B cell (primary cell): ENCODE results near the gene PSMD12.

Source experiments
- CTCF ChIP-seq: fragments of 200-600 bp; IDR thresholded peaks from one replicate; pipeline ENCODE4 v1.8.0; 2022; ENCODE audit warnings: antibody characterized with exemption, mild to moderate bottlenecking
- EZH2 ChIP-seq: IDR thresholded peaks from 2 replicates; pipeline ENCODE4 v1.6.1; 2012; ENCODE audit warnings: borderline replicate concordance, low read depth, mild to moderate bottlenecking, moderate library complexity, low read length; ENCODE audit not compliant: insufficient read depth, poor library complexity, severe bottlenecking

DNA sequence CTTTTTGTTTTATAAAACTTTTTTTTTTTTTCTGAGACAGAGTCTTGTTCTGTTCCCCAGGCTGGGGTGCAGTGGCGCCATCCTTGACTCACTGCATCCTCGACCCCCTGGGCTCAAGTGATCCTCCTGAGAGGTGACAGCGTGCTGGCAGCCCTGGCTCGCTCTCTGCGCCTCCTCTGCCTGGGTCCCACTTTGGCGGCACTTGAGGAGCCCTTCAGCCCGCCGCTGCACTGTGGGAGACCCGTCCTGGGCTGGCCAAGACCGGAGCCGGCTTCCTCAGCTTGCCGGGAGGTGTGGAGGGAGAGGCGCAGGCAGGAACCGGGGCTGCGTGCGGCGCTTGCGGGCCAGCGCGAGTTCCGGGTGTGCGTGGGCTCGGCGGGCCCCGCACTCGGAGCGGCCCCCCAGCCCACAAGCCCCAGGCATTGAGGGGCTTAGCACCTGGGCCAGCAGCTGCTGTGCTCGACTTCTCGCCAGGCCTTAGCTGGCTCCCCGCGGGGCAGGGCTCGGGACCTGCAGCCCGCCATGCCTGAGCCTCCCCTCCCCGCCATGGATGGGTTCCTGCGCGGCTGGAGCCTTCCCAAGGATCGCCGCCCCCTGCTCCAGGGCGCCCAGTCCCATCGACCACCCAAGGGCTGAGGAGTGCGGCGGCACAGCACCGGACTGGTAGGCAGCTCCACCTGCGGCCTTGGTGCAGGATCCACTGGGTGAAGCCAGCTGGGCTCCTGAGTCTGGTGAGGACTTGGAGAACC is 71.8 kb downstream of the PSMD12 start:
- TF ChIP-seq EZH2 (no peak), CTCF (no peak)
